Fibroblast of mammary gland (primary cell): ENCODE results near the gene ACADL.

Experiments
- DNase-seq: peaks from one replicate; pipeline ENCODE4 v3.0.0-alpha.2; 2010; ENCODE audit warnings: low read depth
- H3K4me3 ChIP-seq: 2 replicates; pipeline ENCODE4 v1.5.1; 2011; ENCODE audit warnings: low read depth, mild to moderate bottlenecking, low read length, moderate library complexity; ENCODE audit not compliant: control insufficient read depth
- CTCF ChIP-seq: conservative IDR thresholded peaks from 2 replicates; pipeline ENCODE4 v1.5.1; 2011; ENCODE audit warnings: low read depth, low read length, inconsistent platforms; ENCODE audit not compliant: control insufficient read depth, insufficient read depth

Gene ACADL

GRCh38 chr2:210262036-210262435 lies 36.8 kb upstream of the ACADL start:
- TF ChIP-seq CTCF, result no peak
- H3K4me3 ChIP-seq, result no peak overlapping the region
- DNase-seq, result no peak

- DNase-seq, result no peak
- TF ChIP-seq CTCF, result no peak
- H3K4me3 ChIP-seq, result no peak overlapping the region
Observed at GRCh38 chr2:210259687-210260086, 34.4 kb upstream of the ACADL start.

- no peak overlapping the region for H3K4me3 ChIP-seq
- no peak for DNase-seq
- TF ChIP-seq CTCF, result no peak
Observed at GRCh38 chr2:210252699-210253606, 27.7 kb upstream of the ACADL start.

- H3K4me3 ChIP-seq, result no peak overlapping the region
- DNase-seq, result no peak
- TF ChIP-seq CTCF, result no peak
Observed at GRCh38 chr2:210250622-210251021, 25.4 kb upstream of the ACADL start.

- no peak for DNase-seq
- H3K4me3 ChIP-seq, result no peak overlapping the region
- TF ChIP-seq CTCF, result no peak
Observed at GRCh38 chr2:210233487-210233886, 8.2 kb upstream of the ACADL start.

- no peak for TF ChIP-seq CTCF
- no peak overlapping the region for H3K4me3 ChIP-seq
- DNase-seq, result no peak
Observed at GRCh38 chr2:210230984-210231383, 5.7 kb upstream of the ACADL start.
